Stimulated activated naive B cell treated with anti-CD40 and anti-IgM and Interleukin-4, amounts not matched to agents 10 μg/mL and 1 μg/mL and 100 μg/mL, for 72 hours (primary cell): ENCODE measurements around the gene MTHFD1L.

ENCODE experiments used
- ATAC-seq, 2 donors: fragments of 150-1000 bp; cut with Tn5 transposase; replicated peaks; 2 replicates each; pipeline ENCODE4 v1.10.0; 2021; ENCODE audit warnings: moderate library complexity in 1 of 2
- DNase-seq: peaks from one replicate; pipeline ENCODE4 v3.0.0; 2021
- H3K27ac Mint-ChIP-seq: one replicate; pipeline ENCODE4 v1.8.0; 2022; ENCODE audit warnings: mild to moderate bottlenecking, mixed read lengths
- H3K27me3 Mint-ChIP-seq, 2 donors: one replicate each; pipeline ENCODE4 v1.8.0; 2022; ENCODE audit warnings: mixed read lengths in 2 of 2
- H3K36me3 Mint-ChIP-seq, 2 donors: one replicate each; pipeline ENCODE4 v1.8.0; 2022; ENCODE audit warnings: mixed read lengths in 2 of 2, mild to moderate bottlenecking in 1 of 2
- H3K4me1 Mint-ChIP-seq, 2 donors: one replicate each; pipeline ENCODE4 v1.8.0; 2022; ENCODE audit warnings: mixed read lengths in 2 of 2, mild to moderate bottlenecking in 1 of 2
- H3K4me3 Mint-ChIP-seq, 2 donors: one replicate each; pipeline ENCODE4 v1.8.0; 2022; ENCODE audit warnings: mild to moderate bottlenecking in 2 of 2, mixed read lengths in 2 of 2, moderate library complexity in 1 of 2
- H3K9me3 Mint-ChIP-seq, 2 donors: one replicate each; pipeline ENCODE4 v1.8.0; 2022; ENCODE audit warnings: mixed read lengths in 2 of 2, mild to moderate bottlenecking in 1 of 2

MTHFD1L gene

DNA sequence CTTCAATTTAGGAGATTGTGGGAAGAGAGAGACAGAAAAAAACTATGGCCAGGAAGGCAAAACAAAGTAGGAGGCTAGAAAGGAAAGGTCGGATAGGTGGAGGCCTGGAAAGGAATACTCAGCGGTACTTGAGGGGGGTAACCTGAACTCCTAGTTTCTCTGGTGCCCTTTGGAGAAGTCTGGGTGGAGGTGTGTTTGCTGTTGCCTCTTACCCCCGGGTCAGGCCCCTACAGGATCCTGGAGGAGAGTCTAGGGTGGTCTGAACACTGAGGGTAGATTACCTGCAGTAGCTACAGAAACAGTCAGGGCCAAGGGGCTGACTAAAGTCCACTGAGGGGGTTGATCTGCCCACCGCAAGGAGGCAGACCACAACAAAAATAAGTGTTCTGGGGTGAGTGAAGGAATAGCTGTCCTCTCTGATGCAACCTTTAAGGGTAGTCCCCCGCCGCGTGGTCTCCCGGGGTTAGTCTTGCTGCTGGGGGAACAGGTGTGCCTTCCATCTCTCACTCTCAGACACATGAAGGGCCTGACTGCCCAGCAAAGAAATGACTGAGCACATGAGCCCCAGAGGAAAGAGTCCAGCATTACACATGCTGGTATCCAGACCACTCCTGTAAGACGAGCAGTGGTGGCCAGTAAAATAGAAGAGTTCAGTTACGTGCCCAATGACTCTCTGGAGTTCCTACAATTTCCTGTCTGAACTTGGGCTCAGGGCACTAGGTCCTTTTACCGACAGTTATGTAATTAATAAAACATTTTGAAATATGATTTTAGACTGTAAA is 59.5 kb downstream of the MTHFD1L start:
- H3K4me1 Mint-ChIP-seq, result peaks cover 12 to 25% of the 10 kb centered on the region in 2 donors
- no peaks in the 10 kb centered on the region for H3K27me3 Mint-ChIP-seq
- H3K9me3 Mint-ChIP-seq, result no peaks in the 10 kb centered on the region
- H3K36me3 Mint-ChIP-seq, result peaks cover 41 to 42% of the 10 kb centered on the region in 2 donors
- ATAC-seq, result peak in 1 of 2 donors; percentile 57
- DNase-seq, result no peak
- no peak overlapping the region for H3K4me3 Mint-ChIP-seq
- no peak overlapping the region for H3K27ac Mint-ChIP-seq

DNA sequence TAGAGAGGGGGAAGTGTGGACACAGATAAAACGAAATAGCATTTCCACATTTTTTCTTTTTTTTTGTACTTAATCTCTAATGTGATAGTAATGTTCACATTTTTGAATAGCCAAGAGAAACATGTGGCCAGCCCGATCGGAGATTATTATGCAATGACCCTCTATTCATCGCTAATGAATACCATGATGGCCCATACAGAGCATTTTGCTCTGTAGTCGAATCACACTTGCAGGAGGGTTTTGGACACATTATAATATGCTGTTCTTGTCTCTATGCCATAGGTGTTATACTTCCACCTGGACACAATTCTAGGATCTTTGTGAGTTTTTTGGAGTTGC is 60.1 kb downstream of the MTHFD1L start:
- Mint-ChIP-seq H3K36me3 (peaks cover 41% of the 10 kb centered on the region in 2 donors), H3K27me3 (no peaks in the 10 kb centered on the region), H3K9me3 (no peaks in the 10 kb centered on the region), H3K4me1 (peaks cover 12 to 25% of the 10 kb centered on the region in 2 donors), H3K27ac (no peak overlapping the region), H3K4me3 (no peak overlapping the region)
- no peak for DNase-seq
- no peak for ATAC-seq

DNA sequence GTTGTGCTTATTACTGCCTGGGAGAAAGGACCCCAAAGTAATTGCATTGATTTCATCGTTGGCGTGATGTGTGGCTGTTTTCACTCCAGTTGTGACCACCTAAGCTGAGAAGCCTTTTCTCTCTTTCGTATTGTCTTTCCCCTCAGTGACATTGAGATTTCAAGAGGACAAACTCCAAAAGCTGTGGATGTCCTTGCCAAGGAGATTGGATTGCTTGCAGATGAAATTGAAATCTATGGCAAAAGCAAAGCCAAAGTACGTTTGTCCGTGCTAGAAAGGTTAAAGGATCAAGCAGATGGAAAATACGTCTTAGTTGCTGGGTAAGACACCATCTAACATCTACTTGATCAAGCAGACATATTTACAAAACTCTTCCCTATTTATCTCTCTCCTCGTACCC is 60.5 kb downstream of the MTHFD1L start:
- H3K4me1 Mint-ChIP-seq, result peaks cover 12 to 25% of the 10 kb centered on the region in 2 donors
- no peaks in the 10 kb centered on the region for H3K9me3 Mint-ChIP-seq
- H3K27me3 Mint-ChIP-seq, result no peaks in the 10 kb centered on the region
- no peak for ATAC-seq
- H3K27ac Mint-ChIP-seq, result no peak overlapping the region
- H3K4me3 Mint-ChIP-seq, result no peak overlapping the region
- no peak for DNase-seq
- peaks cover 41% of the 10 kb centered on the region in 2 donors for H3K36me3 Mint-ChIP-seq

DNA sequence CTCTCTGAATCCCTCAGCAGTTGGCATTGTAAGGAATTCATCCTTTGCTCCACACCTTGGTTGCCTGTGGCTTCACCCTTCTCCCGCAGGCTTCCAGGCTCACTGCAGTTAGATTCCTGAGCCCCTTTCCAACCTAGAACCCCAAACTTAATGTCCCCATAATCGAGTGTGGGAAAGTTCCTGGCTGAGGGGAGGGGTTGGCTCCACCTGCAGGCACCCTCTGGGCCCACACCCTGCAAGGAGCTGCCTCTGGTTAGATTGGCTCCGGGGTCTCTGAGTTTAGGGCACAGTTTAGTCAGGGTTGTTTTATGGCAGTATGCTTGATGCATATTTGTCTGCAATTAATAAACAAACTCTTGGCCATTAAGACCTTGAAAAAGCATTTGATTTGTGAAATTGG is 63.4 kb downstream of the MTHFD1L start:
- no peak for ATAC-seq
- H3K27me3 Mint-ChIP-seq, result no peaks in the 10 kb centered on the region
- no peak overlapping the region for H3K4me3 Mint-ChIP-seq
- H3K9me3 Mint-ChIP-seq, result no peaks in the 10 kb centered on the region
- peaks cover 12 to 25% of the 10 kb centered on the region in 2 donors for H3K4me1 Mint-ChIP-seq
- H3K27ac Mint-ChIP-seq, result no peak overlapping the region
- peaks cover 44 to 47% of the 10 kb centered on the region in 2 donors for H3K36me3 Mint-ChIP-seq
- DNase-seq, result no peak

DNA sequence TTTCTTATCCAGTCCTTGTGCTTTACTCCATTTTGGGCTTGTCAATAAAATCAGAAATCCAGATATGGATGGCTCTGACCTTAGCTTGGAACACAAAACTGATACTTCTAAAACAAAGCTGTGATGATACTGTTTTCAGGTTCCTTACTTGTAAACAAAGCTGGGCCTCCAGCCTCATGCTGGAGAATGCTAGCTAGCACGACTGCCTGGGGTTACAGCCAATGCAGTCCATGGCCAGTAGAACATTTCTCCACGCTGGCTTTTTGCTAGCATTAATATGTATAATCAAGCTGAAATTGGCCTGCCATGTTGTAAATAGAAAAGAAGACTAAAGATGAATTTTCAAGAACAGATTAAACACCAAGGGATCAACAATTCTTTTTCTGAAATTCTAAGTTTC is 63.9 kb downstream of the MTHFD1L start:
- Mint-ChIP-seq H3K27ac (no peak overlapping the region), H3K4me1 (peaks cover 12 to 22% of the 10 kb centered on the region in 2 donors), H3K36me3 (peaks cover 45 to 51% of the 10 kb centered on the region in 2 donors), H3K4me3 (no peak overlapping the region), H3K27me3 (no peaks in the 10 kb centered on the region), H3K9me3 (no peaks in the 10 kb centered on the region)
- ATAC-seq (no peak), DNase-seq (no peak)

DNA sequence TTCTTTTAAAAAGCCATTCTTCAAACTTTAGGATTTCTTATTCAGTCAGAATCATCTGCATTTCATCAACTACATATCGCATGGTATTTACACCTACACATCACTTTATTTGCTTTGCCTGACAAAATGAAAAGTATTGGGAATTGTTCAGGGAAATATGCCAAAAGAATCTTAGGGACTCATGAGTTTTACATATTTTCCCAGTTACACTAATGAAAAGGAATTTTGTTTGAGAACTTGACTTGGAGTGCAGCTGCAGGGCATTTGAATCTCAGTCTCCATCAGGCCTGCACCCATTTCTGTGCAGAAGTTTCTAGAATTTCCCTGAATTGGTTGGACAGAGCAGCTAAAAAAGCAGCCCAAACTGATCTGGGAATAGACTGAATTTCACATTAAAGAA is 65.3 kb downstream of the MTHFD1L start:
- Mint-ChIP-seq H3K9me3 (no peaks in the 10 kb centered on the region), H3K27ac (no peak overlapping the region), H3K4me3 (no peak overlapping the region), H3K4me1 (peaks cover 4 to 10% of the 10 kb centered on the region in 2 donors), H3K36me3 (peaks cover 47 to 51% of the 10 kb centered on the region in 2 donors), H3K27me3 (no peaks in the 10 kb centered on the region)
- DNase-seq (no peak), ATAC-seq (no peak)

DNA sequence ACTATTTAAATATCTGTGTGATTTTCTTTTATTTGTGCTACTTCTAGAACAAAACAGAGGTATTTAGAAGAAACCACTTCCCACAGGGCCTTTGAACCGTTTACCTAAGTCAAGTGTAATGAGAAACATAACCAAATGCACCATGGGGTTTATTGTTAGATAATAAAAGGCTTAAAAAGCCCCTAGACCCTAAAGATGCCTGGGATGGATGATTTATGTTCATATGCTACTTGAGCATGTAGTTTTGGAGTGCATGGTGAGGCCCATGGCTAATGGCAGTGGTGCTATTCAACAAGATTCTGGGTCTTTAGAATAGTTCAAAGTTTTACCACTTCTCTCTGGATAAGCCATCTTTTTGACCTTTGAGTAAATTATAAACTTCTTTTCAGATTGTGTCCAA is 65.9 kb downstream of the MTHFD1L start:
- ATAC-seq (no peak), DNase-seq (no peak)
- Mint-ChIP-seq H3K9me3 (no peaks in the 10 kb centered on the region), H3K4me3 (no peak overlapping the region), H3K4me1 (peaks cover 0 to 5% of the 10 kb centered on the region in 2 donors), H3K27ac (no peak overlapping the region), H3K27me3 (no peaks in the 10 kb centered on the region), H3K36me3 (peaks cover 44 to 46% of the 10 kb centered on the region in 2 donors)

DNA sequence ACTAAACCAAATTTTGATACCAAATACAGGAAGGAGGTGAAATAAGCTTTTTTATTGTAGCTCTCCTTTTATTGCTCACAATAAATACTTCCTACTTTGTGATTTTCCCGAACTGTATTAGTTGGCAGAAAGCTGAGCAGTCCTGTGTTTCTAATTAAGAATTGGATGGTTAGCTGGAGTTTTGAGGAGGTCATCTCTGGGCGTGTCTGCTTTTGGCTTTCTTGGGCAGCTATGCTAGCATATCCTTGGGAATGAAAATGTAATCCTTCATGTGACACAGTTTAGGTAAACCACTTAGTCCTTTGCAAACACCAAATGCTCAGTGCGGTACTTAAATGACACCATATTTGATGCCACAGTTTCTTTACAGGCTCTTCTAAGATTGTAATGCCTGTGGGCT is 67.5 kb downstream of the MTHFD1L start:
- H3K4me3 Mint-ChIP-seq, result no peak overlapping the region
- no peak for ATAC-seq
- no peaks in the 10 kb centered on the region for H3K4me1 Mint-ChIP-seq
- peaks cover 55 to 59% of the 10 kb centered on the region in 2 donors for H3K36me3 Mint-ChIP-seq
- H3K27ac Mint-ChIP-seq, result no peak overlapping the region
- no peak for DNase-seq
- H3K27me3 Mint-ChIP-seq, result no peaks in the 10 kb centered on the region
- no peaks in the 10 kb centered on the region for H3K9me3 Mint-ChIP-seq

DNA sequence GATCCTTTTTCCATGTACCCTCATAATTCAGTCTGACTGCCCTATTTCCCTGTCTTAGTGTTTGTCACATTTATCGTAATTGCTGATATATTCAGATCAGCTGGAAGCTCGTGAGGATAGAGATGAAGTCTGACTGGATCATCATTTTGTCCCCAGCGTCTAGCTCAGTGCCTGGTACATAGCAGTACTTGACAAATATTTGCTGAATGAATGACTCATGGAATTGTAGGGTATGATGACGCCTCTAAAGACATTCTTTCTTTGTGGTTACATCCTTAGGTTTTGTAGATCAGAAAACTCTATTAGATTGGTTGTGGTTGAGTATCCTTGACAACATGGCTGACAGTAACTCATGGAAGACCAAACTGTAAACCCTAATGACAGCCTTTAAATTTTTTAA is 68.9 kb downstream of the MTHFD1L start:
- Mint-ChIP-seq H3K4me3 (no peak overlapping the region), H3K36me3 (peaks cover 55 to 59% of the 10 kb centered on the region in 2 donors), H3K4me1 (no peaks in the 10 kb centered on the region), H3K27me3 (no peaks in the 10 kb centered on the region), H3K9me3 (no peaks in the 10 kb centered on the region), H3K27ac (no peak overlapping the region)
- DNase-seq (no peak), ATAC-seq (no peak)

DNA sequence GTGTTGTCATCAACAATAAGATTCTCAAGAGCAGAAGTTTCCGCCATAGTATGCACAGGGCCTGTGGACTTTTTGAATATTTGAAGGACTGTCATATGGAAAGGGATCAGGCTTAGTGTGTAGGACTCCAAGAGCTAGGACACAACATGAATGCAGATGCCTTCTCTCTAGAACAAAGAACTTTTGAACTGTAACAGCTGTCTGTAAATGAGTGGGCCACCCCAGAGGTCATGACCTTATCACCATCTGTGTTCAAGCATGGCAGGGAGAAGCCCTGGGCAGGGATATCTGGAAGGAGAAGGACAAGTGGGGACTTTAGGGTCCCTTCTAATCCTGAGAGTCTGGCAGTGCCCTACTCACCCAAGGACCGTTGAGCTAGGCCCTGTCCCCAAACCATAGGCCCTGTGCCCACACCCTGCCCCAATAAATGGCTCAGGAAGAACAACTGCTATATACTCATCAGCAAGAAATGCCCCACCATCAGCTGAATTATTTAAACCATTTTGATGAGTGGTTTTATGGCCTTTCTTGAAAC is 70.6 kb downstream of the MTHFD1L start:
- H3K27ac Mint-ChIP-seq, result no peak overlapping the region
- no peaks in the 10 kb centered on the region for H3K27me3 Mint-ChIP-seq
- H3K4me3 Mint-ChIP-seq, result no peak overlapping the region
- ATAC-seq (no peak), DNase-seq (no peak)
- H3K36me3 Mint-ChIP-seq, result peaks cover 64 to 67% of the 10 kb centered on the region in 2 donors
- H3K9me3 Mint-ChIP-seq, result no peaks in the 10 kb centered on the region
- no peaks in the 10 kb centered on the region for H3K4me1 Mint-ChIP-seq

DNA sequence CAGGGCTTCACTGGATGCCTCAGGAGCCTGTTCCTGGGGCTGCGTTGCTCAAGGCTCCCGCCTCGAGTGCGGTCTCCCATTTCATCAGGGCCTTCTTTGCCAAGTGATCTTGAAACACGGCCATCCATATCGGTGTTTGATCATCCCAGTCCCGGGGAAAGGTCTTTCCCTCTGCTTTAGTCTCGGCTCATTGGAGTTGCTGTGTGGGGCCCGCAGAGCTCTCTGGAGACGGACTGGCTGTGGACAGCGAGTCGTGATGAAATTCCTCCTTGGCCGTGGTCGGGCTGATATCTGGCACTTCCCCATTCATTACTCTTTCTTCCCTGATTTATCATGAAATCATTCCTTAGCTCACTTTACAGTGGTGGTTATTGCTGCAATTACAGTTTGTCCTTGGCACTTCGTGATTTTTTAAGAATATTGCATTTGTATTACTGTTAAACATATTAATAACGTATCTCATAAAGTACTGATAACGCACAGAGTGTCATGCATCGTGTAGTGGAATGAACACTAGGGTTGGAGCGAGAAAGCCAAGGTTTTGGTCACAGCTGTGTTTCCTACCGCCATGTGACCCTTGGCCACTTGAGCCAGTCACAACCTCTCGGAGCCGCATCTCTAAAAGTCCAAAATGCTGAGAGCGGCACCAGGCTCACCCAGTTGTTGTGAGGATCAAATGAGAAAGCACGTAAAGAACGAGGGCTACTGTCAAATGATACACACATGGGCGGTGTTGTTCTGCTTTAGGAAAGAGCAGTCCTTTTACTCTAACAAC is 71.8 kb downstream of the MTHFD1L start:
- H3K27me3 Mint-ChIP-seq, result no peaks in the 10 kb centered on the region
- H3K36me3 Mint-ChIP-seq, result peaks cover 67 to 74% of the 10 kb centered on the region in 2 donors
- no peaks in the 10 kb centered on the region for H3K4me1 Mint-ChIP-seq
- no peaks in the 10 kb centered on the region for H3K9me3 Mint-ChIP-seq
- H3K4me3 Mint-ChIP-seq, result no peak overlapping the region
- no peak overlapping the region for H3K27ac Mint-ChIP-seq
- DNase-seq (no peak), ATAC-seq (no peak)

DNA sequence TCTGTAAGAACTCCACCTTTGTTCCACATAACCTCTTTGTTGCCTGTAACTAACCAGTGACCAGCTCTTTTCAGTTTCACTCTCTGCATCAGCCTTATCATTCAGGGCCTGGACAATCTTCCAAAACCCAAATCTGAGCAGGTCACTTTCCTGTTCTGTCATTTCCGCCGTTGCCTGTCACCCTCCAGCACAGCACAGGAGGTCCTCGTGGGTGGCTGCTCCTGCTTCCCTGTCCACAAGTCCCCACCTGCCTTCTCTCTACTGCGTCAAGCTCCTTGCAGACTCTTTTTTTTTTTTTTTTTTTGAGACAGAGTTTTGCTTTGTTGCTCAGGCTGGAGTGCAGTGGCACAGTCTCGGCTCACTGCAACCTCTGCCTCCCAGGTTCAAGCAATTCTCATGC is 73.9 kb downstream of the MTHFD1L start:
- no peaks in the 10 kb centered on the region for H3K4me1 Mint-ChIP-seq
- H3K36me3 Mint-ChIP-seq, result peaks cover 52 to 55% of the 10 kb centered on the region in 2 donors
- H3K9me3 Mint-ChIP-seq, result no peaks in the 10 kb centered on the region
- no peak overlapping the region for H3K27ac Mint-ChIP-seq
- no peak for ATAC-seq
- no peaks in the 10 kb centered on the region for H3K27me3 Mint-ChIP-seq
- H3K4me3 Mint-ChIP-seq, result no peak overlapping the region
- DNase-seq, result no peak

DNA sequence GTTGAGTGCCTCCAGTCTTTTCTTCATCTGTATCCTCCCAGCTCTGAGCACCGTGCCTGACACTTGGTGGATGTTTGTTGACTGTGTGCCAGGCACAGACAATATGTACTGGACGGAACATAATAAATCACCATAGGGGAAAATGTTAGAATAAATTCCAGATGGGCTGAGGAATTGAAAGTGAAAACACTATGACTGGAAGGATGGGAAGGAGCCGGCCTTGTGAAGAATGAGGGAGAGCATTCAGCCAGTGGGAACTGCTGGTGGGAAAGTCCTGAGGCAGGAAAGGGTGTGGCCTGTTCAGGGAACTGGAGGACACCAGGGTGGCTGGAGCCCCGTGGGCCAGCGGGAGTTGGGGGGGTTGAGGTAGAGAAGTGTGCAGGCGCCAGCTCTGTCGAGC is 75.4 kb downstream of the MTHFD1L start:
- Mint-ChIP-seq H3K27ac (no peak overlapping the region), H3K4me3 (no peak overlapping the region), H3K4me1 (no peaks in the 10 kb centered on the region), H3K9me3 (no peaks in the 10 kb centered on the region), H3K36me3 (peaks cover 48 to 51% of the 10 kb centered on the region in 2 donors), H3K27me3 (no peaks in the 10 kb centered on the region)
- DNase-seq (no peak), ATAC-seq (no peak)

DNA sequence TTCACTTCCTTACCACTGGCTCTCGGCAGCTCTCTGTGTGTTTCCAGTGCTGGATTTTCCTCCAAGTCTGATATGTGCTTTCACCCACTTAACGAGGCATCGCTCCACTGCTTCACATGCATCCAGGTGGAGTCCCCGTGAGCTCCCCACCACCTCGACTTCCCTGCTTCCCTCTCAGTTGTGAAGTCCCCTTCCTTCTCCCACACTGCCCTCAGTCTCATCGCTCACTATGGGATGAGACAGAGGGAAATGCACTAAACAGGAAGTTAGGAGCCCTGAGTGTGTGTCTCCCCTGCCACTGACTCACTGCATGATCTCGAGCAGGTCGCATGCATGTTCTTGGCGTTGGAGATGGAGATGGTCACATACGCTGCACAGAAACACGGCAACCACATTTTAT is 84.0 kb downstream of the MTHFD1L start:
- H3K4me1 Mint-ChIP-seq, result no peaks in the 10 kb centered on the region
- no peak for DNase-seq
- H3K4me3 Mint-ChIP-seq, result no peak overlapping the region
- H3K36me3 Mint-ChIP-seq, result peaks cover 57 to 62% of the 10 kb centered on the region in 2 donors
- no peak for ATAC-seq
- no peak overlapping the region for H3K27ac Mint-ChIP-seq
- no peaks in the 10 kb centered on the region for H3K27me3 Mint-ChIP-seq
- H3K9me3 Mint-ChIP-seq, result peaks cover 0 to 2% of the 10 kb centered on the region in 2 donors

DNA sequence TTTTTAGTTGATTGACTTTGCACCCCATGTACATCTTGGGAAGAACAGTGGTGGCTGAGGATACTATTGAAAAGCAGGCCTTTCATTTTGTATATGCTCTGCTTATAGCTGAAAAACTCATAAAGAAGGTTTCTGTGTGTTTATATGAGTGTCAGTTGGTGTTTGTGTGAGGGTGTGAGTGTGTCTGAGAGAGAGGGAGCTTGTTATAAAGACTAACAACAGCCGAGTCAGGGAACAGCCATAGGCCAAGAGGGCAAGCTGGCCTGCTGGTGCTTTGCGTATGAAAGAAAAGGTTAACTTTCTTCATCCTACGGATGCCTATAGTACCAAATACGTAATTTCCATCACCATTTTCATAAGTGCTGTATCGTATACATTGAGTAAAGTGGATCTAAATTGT is 88.3 kb downstream of the MTHFD1L start:
- Mint-ChIP-seq H3K4me1 (no peaks in the 10 kb centered on the region), H3K27me3 (no peaks in the 10 kb centered on the region), H3K27ac (no peak overlapping the region), H3K4me3 (no peak overlapping the region), H3K36me3 (peaks cover 59 to 75% of the 10 kb centered on the region in 2 donors), H3K9me3 (peaks cover 0 to 2% of the 10 kb centered on the region in 2 donors)
- ATAC-seq, result no peak
- no peak for DNase-seq
